GM21717 (cell line): Measurements from ENCODE around the gene ARHGEF4.

ENCODE experiments used
- ATAC-seq: cut with Tn5 transposase; IDR thresholded peaks from one replicate; pipeline ENCODE4 v1.9.1; 2021; ENCODE audit warnings: mild to moderate bottlenecking, moderate library complexity; ENCODE audit not compliant: unreplicated experiment

The ARHGEF4 gene

DNA sequence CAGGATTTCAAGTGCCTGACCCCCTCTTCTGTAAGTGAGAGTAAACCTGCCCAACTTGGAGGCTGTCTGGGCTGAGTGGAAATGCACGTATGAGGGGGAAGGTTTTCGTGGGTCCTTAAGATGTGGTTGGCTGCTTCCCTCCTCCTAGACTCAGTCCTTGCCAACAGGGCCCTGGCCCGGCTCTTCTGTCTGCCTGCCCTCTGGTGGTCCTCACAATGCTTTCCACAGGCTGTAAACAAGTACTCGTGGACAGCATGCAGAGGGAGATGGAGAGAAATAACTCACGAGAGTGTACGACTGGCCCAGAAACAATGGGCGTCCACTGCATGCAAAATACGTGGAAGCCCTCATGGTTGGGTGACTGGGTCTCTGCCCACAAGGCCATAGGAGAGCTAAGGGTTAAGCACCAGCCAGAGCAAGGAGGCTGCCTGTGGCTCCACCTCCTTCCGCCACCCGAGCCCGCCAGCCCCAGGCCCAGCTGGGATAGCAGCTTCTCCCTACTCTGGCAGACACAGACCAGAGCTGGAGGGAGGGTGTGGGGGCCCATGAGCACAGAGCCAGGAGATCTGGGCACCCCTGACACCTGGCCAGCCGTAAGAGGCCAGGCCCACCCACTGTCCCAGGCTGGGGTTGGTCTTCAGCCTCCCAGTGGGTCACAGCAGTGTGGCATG is 17.0 kb upstream of the ARHGEF4 start:
- no peak for ATAC-seq

DNA sequence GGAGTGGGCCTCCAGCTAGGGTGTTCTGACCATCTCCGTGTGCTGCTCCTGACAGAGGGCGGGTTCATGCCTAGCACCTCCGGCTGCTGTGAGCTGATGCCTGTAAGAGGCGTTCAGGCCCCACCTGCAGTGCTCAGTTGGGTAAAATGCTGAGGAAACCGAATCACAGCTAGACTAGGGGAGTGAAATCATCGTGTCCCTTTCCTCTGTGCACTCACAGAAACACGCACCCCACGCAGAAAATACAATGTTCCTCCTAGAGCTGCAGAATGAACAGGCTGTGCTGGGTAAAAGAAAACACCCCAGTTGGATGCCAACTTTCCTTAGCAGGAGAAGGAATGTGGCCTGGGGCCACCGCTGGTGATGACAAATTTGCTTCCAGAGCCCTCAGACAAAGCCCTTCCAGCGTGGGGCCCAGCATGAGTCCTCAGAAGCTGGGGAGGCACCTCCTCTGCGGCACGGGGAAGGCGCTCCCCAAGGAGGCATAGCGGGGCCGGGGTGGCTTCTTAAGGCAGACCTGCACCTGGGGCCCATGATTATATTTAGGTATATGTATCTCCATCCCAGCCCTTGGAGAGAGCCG is 16.3 kb upstream of the ARHGEF4 start:
- no peak for ATAC-seq

- no peak for ATAC-seq
Observed at GRCh38 chr2:130821867-130822266, 14.8 kb upstream of the ARHGEF4 start.

DNA sequence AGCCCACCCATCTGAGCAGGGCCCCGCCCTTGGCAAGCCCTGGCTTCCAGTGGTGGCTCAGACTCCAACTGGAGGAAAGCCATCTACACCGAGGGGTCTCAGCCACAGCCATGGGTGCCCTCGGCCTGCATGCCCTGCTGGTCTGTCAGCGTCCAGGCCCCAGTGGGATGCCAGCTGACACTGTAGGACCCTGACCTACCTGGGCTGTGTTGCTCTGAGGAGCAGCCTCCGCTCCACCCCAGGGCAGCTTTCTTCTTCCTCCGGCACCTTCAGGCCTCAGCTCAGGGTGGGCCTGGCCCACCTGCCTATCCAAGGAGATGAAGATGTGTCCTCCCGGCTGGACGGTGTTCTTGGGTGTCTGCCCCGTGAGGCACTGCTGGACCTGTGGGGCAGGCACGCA is 13.9 kb upstream of the ARHGEF4 start:
- no peak for ATAC-seq

GRCh38 chr2:130823171-130823885 is 13.4 kb upstream of the ARHGEF4 start:
- no peak for ATAC-seq

GRCh38 chr2:130823886-130824491 is 12.7 kb upstream of the ARHGEF4 start:
- ATAC-seq: peak; percentile 50

DNA sequence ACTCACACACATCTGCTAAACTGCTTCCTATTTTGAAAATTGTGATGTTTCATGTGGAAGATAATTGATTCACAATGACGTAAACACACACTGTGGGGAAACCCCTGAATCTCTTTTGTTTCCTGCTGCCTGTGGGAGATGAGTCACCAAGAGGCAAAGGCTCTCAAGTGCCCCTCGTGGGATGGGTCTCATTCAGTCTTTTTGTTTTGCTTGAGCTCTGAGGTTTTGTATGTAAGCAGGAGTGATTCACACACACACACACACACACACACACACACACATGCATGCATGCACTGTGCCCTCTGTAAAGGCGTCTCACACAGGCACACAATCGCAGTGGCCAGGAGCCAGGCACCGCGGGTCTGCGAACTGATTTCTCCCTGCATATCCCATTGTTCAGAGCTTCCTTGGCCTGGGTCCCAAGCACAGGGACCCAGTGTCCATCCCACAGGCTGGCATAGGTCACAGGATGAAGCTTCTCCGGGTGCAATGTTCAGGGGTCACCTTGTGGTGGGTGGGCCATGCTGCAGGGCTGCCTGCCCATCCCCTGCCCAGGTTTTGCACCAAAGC is 12.1 kb upstream of the ARHGEF4 start:
- ATAC-seq: peak; percentile 81

GRCh38 chr2:130825231-130825965 is 11.3 kb upstream of the ARHGEF4 start:
- no peak for ATAC-seq

GRCh38 chr2:130825966-130826253 is 10.8 kb upstream of the ARHGEF4 start:
- ATAC-seq: no peak

DNA sequence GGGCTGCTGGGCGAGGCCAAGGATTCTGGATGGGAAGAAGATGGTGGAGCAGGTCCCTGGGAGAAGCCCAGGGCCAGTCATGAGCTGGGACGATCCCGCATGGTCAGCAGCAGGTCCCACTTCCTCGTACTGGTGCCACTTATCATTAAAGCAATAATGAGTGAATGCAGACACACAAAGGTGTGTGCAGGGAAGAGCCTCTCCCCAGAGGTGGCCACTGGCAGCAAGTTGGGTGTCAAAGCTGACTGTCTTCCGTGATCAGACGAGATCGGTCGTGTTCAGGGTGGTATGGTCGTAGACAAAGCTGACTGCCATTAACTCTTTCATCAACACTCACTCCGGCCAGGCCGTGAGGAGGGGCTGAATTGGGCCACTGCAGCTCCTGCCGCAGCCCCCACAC is 10.3 kb upstream of the ARHGEF4 start:
- ATAC-seq: no peak

GRCh38 chr2:130826821-130827501 is 9.8 kb upstream of the ARHGEF4 start:
- ATAC-seq: no peak

DNA sequence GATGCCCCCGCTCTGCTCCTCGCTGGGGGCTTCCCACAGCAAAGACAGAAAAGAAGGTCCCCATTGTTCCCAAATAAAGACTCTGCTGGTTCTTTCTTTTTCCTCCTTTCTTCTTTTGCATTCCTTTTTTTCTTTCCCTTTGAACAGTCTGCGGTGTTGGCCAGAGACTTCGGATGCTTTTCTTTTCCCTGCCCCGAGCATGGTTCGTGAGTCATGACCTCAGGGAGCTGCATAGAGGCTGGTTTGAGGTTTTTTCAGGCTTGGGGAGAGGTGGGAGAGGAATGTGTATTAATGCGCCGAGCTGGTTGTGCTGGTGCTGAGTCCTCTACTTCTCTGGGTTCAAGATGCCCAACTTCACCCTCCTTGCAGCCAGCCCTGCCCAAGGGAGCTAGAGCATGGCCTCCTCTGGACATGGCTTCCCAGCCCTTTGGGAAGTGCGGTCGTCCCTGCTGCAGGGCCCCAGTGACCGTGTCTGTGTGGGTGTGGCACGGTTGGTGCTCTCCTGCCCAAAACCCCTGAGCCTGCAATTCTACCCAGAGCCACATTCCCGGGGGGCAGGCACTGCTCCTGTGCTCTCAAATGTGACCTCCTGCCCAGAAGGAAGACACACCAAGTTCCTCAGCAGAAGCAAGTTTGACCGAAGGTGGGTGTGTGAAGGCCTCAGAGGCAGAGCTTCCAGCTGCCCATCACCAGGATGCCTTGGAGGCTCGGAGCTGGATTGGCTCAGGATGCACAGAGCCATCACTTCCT is 9.0 kb upstream of the ARHGEF4 start:
- ATAC-seq: no peak

DNA sequence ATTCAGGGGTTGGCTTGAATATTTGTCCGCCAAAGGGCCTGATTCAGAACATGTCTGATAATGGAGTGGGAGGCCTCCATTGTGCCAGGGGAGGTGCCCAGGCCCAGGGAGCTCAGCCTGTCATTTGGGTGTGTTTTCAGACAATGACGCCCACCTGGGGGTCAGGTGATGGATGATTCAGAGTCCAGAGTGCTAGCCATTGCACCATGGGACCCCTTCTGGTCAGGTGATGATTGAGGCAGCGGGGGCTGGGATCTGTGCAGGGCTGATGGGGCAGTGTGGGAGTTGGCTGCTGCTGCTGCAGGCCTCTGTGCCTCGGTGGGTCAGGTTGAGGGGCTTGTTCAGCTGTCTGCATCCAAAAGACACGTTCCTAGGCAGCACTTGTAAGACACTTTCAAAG is 8.3 kb upstream of the ARHGEF4 start:
- ATAC-seq: no peak

DNA sequence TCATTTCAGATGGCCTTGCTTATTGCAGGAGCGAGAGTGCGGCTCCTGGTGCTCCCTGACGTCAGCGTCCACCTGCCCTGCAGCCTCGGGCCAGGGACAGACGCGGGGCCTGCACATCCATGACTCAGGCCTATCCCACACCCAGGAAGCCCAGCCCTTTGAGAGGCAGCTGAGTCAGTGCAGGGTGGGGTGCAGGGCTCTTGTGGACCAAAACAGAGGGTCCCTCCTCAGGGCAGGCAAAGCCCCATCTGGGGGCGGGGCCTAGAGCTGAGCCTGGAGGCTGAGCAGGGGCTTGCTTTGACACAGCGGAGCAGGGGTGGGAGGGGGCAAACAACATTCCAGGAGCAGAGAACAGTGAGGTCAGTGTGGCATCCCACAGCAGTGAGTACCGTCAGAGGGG is 7.7 kb upstream of the ARHGEF4 start:
- ATAC-seq: no peak

GRCh38 chr2:130830538-130830937 is 6.2 kb upstream of the ARHGEF4 start:
- no peak for ATAC-seq

- no peak for ATAC-seq
Observed at GRCh38 chr2:130831356-130831755, 5.4 kb upstream of the ARHGEF4 start.

DNA sequence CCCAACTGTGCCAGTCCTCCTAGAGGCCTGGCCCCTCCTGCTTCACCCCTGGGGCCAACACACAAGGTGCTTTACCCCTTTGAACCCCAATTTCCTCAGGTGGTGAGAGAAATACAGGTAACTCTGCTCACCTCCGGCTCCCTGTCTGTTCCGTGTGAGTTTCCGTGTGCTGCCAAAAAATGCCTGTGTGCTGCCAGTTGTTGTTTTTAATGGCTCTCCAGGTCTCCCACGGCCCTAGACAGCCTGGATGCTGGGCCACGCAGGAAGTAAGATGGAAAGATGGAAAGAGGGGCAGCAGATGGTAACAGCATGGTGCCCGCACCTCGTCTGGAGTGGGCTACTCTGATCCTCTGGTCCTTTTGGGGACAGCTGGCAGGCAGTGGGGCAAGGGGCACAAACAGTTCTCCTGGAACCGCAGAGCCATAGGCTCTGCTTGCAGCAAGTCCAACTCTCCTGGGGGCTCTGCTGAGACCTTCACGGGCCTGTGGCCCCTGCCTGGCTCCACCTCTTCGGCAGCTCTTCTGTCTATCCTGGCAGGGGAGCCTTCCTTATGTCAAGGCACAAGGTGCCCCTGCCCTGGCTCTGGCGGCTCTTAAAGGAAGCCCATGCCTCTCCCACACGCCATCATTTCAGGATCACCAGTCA is 4.3 kb upstream of the ARHGEF4 start:
- ATAC-seq: no peak

DNA sequence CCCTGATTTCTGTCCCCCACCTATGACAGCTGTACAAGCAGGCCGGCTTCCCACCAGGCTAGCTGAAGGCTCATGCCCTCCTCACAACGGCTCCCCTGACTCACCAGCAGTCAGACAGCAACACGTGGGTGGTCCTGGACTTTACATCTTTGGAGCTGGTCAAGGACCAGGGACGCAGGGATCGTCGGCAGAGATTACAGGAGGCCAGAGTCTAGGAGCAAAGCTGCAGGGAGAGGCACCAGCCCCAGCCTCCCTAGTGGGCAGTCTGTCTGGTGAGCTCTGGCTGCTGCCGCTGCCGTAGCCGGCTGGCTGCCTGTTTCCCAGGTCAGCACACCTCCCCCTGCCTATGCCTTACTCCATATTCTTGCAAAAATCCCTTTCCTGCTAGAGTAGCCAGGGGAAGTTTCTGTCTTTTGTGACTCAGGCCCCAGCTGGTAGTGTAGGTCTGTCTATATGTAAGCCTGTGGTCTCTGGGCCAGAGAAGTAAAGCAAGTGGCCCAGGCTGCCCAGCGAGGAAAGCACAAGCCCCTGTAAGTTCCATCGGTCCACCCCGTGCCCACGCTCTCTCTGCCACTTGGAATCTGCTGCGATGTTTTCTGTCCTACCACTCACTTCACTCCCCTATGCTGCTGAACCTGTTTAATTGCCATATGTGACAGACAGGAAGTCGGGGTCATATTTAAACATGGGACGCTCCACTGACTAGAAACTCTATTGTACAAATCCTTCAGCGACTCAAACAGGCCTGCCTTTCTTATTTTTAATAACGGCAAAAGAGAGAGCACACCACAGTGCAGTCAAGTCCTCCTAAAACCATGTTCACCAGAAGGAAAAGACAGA is 2.4 kb upstream of the ARHGEF4 start:
- no peak for ATAC-seq
